COR-L47 (cell line): ENCODE results near the gene NUDT19.
"Not testable (repeated sequence)": the region's sequence is repeated elsewhere in the genome, so short reads cannot be mapped to it uniquely, and the experiment has no call there.

Experiments used
- DNase-seq: peaks from one replicate; lab custom pipeline; 2025; lab: John Stamatoyannopoulos, UW

The NUDT19 gene

DNA sequence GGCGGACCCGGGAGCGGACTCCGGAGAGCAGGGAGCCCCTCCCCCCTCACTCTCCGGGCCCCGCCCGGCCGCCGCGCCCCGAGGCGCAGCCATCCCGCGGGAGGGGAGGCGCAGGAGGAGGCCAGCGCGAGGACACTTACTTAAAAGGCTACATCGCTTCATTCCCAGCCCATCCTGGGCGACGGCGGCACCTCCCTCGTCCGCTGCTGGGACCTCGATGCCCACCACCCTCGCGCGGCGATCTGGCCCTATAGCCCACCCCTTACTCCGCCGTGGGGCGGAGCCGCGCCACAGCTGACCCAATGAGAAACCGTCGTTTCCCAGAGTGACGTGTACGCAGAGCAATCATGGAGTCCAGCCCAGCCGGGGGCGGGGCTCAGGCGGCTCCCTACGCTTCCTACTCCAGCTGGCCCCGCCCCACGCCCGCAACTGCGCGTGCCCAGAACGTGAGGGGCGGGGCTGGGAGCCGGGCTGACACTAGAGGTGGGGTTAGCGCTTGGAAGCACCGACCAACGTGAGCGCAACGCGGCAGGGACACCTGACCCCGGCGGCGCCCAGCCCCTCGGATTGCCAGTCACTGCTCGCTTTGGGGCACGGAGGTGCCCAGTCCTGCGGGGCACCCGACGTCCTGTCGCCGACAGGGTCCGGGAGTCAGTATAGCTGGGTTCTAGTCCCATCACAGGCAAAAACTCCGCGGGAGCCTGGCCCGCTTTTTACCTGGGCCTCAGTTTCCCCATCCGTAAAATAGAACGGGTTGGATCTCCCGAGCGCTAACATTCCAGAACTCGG lies 16.5 kb upstream of the NUDT19 start, which contains the start of gene ANKRD27:
TSS of gene ANKRD27 (minus strand) at position 250 of the 789 bp plus-strand sequence. CDS start 16,165 bp downstream, outside the sequence.
- DNase-seq: peak; percentile 98

- DNase-seq: peak; percentile 47
These were observed 15.9 kb upstream of the NUDT19 start, which contains the start of gene RGS9BP for GRCh38 chr19:32675720-32676185. RGS9BP (plus strand) TSS chr19:32675848; CDS start chr19:32676264, 416 bp downstream.

GRCh38 chr19:32676186-32676894 lies 15.3 kb upstream of the NUDT19 start:
- DNase-seq: peak; percentile 60

- no peak for DNase-seq
These were observed 14.7 kb upstream of the NUDT19 start for GRCh38 chr19:32676895-32677359.

GRCh38 chr19:32677657-32678056 lies 14.0 kb upstream of the NUDT19 start:
- no peak for DNase-seq

DNA sequence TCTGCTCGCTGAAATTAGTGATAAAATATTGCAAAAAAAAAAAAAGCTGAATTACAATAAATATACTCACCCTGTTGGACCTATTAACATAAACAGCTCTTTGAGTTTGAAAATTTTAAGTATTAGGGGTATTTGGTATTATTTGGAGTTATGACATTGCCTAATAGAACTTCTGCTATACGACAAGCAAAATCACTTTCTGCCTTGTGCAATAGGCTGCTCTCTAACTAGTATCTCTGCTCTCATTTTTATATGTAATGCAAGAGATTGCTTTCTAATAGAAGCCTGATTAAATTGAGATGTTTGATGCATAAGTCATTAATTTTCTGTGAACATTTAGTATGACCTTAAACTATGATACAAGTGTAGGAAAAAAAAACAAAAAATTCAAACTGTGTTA lies 10.6 kb upstream of the NUDT19 start:
- DNase-seq: no peak

- no peak for DNase-seq
These were observed 9.3 kb upstream of the NUDT19 start for GRCh38 chr19:32682317-32682716.

- DNase-seq: no peak
These were observed 4.7 kb upstream of the NUDT19 start for GRCh38 chr19:32686847-32687475.

GRCh38 chr19:32687681-32688080 lies 3.9 kb upstream of the NUDT19 start:
- DNase-seq: no peak

- DNase-seq: no peak
These were observed 3.3 kb upstream of the NUDT19 start for GRCh38 chr19:32688311-32688710.

GRCh38 chr19:32691952-32692726 lies 518 bp downstream of the NUDT19 start:
- no peak for DNase-seq

DNA sequence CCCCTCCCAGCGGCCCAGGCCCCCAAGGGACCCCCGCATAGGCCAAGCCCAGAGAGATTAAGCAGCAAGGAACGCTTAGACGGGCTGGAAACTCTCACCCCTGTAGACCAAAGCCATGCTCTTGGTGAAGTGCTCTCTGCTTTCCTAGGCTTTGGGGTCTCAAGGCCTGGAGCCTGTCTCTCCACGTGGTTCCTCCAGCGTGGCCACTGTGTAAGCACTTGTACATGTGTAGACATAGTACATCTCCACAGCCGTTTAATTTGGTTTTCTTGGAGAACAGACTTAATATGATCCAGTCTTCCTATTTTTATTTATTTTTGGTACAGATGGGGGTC lies 1.1 kb downstream of the NUDT19 start:
- DNase-seq: no peak

DNA sequence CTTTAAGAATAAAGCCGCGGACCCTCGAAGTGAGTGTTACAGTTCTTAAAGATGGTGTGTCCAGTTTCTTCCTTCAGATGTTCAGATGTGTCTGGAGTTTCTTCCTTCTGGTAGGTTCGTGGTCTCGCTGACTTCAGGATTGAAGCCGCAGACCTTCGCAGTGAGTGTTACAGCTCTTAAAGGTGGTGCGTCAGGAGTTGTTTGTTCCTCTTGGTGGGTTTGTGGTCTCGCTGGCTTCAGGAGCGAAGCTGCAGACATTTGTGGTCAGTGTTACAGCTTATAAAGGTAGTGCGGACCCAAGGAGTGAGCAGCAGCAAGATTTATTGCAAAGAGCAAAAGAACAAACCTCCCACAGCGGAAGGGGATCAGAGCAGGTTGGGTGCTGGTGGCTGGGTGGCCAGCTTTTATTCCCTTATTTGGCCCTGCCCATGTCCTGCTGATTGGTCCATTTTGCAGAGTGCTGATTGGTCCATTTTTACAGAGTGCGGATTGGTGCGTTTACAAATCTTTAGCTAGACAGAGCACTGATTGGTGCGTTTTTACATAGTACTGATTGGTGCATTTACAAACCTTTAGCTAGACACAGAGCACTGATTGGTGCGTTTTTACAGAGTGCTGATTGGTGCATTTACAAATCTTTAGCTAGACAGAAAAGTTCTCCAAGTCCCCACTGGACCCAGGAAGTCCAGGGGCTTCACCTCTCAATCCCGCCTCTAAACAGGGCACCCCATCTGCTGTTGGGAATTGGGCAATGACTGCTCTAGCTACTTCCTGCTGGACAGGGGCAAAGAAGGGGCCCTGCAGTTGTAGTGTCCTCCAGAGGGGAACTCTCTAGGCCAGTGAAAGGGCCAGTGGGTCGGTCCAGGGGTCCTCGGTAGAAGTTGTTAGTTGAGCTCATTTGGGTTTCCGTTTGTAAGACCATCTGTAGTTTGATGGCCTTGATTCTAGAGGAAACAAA lies 1.8 kb downstream of the NUDT19 start:
- DNase-seq: not testable (repeated sequence)

DNA sequence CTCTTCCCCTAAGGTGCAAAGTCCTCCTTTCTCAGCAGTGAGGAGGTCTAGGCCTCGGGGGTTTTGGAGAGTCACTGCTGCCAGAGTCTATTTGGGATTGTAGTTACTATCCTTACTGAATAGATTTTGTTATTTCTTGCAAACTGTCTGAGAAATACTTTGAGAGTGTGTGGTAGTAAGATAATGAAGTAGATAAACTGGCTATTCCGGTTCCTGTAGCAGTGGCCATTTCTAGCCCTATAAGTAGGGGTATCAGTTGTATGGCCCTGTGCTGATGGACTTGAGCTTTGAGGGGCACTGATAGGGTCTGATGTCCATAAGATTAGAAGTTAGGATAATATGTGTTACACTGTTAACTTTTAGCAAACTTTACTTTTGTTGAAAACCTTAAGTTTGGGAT lies 2.7 kb downstream of the NUDT19 start:
- DNase-seq: not testable (repeated sequence)

DNA sequence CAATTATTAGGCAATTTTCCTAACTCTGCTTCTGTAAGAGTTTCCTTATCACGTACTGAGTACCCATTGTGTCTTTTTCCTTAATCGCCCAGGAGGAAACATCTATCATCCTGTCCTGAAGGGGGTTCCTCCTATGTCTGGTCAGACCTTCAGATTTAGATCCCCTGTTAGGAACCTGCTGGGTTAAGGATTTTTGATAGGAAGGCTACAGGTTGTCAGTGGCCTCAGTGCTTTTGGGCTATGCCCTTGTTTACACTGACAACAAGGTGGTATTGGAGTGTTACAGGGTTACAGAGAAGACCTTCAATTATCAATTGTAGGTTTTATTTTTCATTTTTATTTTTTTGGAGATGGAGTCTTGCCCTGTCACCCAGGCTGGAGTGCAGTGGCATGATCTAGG lies 3.2 kb downstream of the NUDT19 start:
- DNase-seq: not testable (repeated sequence)

DNA sequence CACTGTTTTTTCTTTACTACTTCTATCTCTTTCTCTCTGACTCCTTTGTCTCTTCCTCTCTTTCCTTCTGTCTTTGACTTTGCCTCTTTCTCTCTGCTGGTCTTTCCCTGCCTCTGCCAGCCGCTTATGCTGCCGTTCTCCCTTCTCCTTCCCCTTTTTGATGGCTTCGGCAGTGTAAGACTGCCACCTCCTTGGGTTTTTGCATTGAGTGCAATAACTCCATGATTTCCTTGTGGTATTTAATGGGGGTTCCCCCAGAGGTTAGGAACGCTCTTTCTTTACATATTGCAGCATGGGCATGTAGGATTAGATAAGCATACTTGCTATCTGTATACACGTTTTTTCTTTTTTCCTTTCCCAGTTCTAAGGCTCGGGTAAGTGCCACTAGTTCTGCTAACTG lies 3.9 kb downstream of the NUDT19 start:
- DNase-seq: not testable (repeated sequence)

GRCh38 chr19:32696771-32697170 lies 5.2 kb downstream of the NUDT19 start:
- DNase-seq: not testable (repeated sequence)

DNA sequence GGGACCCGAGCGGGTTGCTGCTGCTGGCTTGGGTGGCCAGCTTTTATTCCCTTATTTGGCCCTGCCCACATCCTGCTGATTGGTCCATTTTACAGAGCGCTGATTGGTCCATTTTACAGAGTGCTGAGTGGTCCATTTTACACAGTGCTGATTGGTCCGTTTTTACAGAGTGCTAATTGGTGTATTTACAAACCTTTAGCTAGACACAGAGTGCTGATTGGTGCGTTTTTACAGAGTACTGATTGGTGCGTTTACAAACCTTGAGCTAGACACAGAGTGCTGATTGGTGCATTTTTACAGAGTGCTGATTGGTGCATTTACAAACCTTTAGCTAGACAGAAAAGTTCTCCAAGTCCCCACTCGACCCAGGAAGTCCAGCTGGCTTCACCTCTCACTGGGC lies 8.5 kb downstream of the NUDT19 start:
- DNase-seq: not testable (repeated sequence)

DNA sequence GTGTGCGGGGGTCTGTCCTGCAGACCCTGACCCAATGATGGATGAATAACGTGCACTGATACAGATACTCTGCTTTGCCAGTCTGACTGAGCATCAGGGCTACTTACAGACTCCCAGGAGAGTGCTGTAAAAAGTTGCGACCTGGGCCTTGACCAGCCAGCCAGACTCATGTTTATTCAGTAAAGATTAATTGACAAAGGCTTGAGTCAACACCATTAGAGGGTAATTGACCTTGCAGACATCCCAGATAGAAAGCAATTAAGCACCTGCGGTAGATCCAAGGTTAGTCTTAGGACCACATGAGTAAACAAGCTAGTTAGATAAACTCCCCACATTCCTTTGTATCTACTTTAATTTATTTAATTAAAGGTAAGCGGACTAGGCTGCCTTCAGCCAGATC lies 10.4 kb downstream of the NUDT19 start:
- DNase-seq: no peak

- DNase-seq: not testable (repeated sequence)
These were observed 12.4 kb downstream of the NUDT19 start for GRCh38 chr19:32704006-32704405.

DNA sequence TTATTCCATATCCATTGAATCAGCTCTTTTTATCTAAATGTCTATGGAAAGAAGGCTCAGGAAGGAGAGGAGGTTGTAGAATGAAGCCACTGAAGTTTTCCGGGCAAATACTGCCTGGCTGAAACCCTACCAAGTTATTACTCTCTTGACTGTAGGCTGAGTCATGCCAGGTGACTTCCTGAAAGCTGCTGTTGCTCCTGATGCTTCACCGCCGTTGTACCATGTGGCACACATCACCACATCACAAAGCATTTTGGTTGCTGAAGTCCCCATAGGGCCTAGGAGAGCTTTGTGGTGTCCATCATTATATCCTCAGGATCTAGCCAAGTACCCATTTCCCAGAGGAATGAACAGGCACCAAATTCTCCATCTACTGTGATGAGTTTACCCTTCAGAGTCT lies 16.8 kb downstream of the NUDT19 start:
- DNase-seq: no peak
